ENCODE measurements around the gene CHST1.

The CHST1 gene

DNA sequence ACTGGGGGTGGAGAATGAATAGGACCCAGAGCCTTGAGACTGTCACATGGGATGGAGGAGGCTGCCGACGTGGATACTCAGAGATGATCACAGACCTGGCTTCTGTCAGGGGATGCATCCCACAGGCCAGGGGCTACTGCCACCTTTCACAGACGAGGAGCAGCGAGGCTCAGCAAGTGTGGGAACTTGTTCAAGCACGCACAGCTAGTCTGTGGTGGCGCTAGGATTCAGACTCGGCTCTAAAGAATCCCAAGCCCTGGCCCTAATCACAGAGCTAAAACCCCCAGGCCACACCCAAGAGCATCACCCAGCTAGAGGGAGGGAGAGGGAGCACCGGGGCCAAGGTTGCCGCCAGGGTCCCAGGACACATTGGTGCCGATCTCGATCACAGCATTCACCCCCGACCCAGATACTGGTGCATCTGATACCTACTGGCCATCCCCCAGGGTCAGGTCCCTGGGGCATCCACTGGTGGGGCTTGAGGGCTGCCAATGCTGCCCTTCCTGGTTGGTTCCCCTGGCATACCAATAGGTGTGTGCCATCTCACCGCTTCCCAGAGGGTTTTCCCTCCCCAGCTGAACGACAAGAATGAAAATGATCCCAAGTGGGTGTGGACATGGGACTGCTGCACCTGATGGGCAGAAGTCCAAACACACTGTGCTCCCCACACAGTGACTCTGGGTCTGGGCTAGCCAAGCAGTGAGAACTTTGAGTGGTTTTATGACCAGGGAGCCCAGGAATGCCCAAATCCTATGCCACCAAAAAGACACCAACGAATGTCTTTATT lies 6.2 kb downstream of the CHST1 start:
- no peak for DNase-seq

DNA sequence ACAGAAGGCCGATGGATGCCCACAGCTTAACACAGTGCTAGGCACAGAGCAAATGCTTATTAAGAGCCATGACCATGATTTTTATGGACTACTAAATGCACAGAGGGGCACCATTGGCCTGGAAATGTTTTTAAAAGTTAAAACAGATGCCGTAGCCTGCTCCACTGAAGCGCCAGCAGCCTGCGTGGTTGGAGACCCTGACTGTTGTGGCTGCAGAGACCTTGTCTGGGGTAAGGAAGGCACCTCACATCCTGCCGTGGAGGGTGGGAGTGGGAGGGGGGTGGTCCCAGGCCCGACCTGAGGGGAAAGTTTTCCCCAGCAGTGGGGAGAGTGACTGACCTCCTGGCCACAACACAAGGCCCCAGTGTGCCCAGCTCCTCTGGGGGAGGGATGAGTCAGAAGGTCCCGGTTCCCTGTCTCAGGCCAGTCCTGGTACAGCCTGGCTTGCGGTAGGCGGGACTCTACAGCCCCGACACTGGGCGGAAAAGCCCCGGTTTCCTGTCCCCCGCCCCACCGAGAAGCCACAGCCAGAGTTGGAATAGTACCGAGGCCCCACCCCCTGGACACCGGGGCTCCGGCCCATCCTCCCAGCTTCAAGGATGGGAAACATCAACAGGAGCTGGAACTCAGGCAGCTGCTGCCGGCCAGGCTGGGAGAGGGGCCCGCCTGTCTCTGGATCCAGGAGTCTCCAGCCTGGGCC lies 7.0 kb downstream of the CHST1 start:
- DNase-seq: no peak

DNA sequence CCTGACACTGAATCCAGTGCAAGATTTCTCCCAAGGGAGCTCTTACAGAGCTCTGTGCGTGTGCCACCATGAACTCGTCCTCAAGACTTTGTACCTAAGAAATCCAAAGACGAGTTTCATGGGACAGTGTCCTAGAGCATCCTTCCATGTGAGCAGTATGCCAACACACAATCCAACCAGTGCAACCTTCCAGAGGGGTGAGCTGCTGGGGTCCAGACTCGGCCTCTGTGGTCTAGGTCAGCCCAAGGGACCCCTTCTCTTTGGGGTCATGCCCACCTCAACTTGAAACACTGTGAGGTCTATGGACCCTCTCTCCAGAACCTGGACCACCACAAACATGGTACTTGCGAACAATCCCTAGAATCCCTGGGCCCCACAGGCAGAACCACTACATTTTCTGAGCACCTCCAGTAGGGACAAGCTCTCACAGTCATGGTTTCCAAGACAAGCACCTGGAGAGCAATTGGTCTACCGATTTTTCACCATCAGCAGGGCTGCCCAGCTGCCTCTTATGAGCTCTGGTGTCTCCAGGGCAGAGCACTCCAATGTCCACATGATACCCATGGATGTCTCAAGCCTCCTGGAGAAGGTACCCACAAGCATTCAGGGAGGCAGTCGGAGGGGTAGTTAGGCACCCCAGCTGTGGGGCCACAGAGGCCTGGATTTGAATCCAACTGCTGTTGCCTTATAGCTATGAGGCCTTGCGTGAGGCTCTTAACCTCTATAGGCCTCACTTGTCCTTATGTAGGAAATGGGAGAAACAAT lies 7.7 kb downstream of the CHST1 start:
- DNase-seq: no peak

DNA sequence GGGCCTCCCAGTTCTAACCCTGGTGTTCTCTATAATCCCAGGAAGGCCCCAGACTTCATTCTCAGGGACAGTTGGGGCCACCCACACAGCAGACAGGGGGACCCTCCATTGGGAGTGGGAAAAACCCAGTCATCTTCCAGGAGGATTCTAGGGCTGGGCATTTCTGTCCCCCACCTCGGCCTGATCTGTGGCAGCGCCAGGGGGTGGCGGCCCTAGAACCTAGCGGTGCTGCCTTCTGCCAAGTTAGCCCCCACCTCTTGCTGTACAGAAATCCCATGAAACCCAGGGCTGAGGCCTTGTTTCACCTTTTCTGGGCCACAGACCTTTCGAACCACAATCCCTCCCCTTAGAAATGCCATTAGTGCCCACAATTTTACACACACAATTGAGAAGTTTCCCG lies 9.6 kb downstream of the CHST1 start:
- DNase-seq: no peak

DNA sequence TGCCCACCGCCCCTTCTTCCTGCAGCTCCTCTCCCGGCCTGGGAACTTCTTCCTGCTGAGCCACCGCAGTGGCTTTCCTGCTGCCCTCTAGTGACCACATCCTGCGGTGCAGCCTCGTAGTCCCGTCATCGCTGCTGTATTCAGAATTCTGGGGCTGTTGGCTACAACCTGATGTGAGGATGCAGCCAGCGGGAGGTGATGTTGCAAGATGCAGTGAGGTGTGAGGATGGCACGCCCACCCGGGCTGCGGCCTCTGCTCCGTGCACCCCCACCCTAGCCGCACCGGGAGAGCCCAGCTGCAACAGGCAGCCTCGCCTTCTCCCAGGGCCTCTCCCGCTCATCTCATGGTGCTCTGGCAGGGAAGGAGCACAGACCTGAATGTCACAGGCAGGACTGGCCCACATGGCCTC lies 10.1 kb downstream of the CHST1 start:
- peak; percentile 65 for DNase-seq

DNA sequence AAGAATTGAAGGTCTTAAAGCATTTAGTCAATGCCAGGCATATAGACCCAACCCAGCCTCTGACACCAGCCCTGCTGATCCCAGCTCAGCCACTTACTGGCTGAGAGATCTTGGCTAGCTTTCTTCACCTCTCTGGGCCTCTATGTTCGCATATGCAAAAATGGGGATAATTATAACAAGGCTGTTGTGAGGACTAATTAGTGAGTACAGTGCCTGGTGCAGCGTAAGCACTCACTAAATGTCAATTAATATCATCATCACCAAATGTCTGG lies 10.5 kb downstream of the CHST1 start:
- DNase-seq: no peak

DNA sequence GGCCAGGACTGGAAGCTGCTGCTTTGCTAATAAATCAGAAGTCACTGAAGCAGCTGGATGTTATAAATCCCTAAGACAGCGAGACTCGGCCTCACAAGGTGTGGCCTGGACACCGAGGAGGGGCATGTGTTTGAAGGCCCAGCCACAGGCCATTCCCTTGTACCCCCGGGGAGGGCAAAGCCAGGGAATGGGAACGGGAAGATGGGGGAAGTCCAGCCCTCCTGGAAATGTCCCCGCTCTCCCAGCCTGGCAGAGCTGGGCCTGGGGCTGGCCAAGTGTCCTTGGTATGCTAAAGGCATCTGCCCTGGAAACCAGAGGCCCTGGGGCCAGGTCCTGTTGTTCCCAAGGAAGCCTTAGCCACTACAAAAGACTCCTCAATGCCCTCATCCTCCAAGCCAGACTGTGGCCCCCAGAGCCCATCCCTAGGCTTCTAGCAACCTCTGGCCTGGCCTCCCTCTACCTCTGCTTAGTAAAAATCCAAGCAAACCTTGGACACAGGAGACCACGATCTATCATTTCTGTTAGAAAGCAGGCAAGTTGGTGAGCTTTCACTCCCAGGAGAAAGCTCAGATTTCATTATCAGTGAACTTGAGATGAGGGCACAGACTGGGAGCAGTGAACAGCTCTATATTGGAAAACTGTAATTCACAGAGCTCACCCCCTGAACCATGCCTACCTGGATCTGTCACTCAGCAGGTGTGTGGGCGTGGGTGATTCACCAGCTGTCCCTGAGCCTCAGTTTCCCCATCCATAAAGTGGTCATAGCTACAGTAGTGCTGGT lies 11.0 kb downstream of the CHST1 start:
- DNase-seq: no peak

DNA sequence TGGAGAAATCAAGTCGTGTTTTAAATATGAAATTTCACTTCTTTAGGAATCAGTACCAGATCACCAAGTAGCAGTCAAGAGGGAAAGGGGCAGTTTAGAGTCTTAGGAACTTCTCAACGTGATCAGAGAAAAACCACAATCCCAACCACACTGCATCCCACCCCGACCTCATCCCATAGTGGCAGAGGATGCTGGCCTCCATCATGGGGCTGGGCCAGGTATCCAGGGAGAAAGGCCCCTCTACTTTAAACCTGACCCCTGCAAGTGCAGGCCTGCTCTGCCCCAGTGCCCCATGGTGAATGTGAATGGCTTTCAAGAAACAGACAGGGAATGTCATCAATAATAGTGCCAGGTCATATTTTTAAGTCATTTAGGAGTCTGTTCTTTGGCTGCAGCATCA lies 12.1 kb downstream of the CHST1 start:
- DNase-seq: no peak

DNA sequence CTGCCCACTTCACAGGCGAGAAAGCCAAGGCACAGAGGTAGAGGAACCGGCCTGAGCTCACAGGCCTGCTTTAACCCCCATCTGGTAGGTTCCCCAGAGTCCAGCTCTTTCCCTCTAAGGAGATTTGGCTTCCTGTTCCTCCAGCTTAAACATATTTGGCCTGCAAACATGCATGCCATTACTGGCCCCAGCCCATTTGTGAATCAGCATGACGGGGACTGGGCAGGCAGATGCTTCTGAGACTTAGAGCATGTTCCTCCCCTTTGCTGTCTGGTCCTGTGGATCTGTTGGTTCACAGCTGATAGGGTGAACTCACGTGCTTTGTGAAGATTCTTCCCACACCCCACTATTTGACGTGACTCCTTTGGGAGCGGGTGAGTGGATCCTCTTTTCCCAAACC lies 12.6 kb downstream of the CHST1 start:
- no peak for DNase-seq

DNA sequence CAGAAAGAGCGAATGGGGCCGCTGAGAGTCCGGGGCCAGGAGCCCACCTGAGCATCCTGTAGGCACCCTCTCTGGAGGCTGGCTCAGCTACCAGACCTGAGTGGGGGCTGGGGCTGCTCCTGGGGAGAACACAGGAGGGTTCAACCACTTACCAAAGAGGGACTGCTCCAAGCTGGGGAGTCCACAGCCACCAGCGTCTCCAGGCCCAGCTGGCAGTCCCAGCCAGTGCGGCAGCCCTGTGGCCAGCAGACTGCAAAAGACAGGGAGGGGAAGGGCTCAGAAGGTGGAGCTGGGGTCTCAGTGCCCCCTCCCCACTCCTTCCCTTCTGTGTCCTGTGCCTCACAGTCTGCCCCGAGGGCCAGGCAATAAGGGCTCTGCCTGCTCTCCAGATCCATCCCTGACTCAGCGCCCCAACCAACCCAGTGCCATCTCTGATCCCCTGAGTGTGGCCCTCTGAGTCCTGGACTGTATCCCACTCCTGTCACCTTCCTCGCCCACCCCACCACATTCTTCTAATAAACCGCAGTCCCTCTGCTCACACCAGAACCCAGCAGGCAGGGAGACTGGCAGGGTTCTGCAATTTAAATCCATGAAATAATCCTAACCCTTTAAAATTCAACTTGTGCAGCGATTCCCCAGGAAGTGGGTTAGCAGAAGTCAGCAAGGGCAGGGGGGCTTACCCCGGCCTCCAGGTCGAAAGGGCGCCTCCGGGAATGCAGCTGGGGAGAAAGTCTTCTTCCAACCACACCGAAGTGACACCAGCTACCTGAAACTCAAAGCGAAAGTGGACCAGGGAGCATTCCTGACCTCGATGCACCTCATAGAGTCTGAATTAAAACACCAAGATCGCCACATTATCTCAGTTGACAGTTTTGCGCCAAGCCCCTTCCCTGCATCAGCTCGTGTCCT lies 13.3 kb downstream of the CHST1 start:
- DNase-seq: no peak

DNA sequence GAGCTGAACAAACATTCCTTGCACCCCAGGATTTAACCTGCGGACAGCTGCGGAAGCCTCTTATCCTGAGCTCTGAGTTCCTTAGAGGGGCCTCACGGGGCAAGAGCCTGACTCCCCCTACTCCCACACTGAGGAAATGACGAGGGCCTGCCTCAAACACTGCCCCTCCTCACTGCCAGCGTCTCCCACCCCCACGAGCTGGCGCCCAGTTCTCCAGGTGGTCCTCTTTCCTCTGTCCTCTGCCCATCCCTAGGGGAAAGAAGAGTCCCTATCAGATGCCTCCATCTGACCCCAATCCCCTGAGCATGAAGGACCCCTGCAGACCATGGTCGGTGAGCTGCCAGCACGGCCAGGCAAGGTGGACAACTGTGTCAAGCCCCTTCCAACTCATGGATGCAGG lies 14.3 kb downstream of the CHST1 start:
- no peak for DNase-seq

DNA sequence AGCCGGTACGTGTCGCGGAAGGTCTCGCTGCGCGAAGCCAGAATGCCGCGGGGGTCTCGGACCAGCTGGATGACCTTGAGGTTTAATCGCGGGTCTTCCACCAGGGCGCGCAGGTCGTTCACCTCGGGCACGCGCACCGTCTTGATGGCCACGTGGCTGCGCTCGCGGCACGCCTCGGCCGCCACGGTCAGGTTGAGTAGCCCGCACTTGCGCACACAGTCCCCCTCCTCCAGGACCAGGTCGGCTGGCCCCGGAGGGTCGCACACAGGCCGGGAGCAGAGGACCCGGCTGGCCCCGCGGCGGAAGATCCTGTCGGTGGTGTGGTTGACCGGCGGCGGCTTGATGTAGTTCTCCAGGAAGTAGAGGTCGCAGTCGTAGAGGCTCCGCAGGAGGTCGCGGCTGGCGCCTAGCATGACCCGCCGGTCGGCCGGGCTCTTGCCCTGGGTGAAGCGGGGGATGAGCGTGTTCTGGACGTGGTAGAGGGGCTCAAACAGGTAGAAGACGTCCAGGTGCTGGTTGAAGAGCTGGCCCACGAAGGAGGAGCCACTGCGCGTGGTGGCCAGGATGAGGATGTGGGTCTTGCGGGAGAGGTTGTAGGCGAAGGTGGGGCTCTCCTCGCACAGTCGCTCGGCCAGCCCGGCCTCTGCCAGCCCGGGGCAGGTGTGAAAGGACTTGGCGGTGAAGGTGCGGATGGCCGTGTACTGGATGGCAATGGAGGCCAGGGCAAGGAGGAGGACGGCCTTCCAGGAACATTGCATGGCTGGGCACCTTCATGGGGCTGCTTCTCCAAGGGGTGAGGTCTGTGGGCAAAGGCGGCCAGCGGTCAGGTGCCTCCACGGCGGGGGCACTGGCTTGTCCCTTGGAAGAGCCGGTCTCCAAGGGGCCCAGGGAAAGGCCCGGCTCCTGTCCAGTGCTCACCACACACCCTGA lies 15.0 kb downstream of the CHST1 start:
- DNase-seq: no peak

DNA sequence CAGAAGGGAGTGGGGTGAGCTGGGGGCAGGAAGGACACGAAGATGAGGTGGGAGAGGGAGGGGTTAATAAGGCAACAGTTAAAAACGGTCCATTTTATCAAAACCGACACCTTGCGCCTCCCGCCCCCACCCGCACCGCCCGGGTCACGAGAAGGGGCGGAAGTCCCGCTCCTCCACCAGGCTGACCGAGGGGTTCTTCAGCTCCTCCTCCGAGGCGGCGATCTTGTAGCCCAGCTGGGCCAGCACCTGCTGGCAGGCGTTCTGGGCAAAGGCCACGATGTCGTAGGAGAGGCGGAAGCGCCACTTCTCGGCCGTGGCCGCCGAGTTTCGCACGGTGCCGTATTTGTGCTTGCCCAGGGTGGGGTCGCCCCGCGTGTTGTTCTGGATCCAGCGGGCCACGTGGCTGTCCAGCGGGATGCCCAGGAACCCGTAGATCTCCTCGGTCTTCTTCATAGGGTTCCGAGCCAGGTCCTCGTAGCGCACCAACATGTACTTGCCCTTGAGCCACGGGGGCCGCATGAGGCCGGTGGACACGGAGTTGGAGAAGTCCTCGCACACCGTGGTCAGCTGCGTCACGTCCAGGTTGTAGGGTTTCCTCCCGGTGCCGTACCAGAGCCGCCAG lies 15.8 kb downstream of the CHST1 start:
- DNase-seq: no peak

DNA sequence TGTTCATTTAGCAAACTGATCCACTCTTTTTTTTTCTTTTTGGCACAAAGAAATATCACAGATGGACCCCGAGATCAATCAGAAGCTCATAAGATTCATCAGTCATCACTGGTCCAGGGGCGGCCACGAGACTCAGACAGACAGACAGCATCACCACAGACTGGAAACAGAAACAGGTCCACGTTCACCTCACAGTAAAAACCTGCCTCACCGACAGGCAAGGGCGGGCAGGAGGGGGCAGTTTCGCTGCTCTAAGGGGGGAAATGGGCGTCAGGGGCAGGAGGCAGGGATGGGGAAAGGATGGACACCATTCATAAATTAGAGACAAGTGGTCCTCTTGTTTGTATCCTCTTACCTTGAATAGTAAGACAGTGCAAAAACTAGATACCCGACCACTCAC lies 16.5 kb downstream of the CHST1 start:
- no peak for DNase-seq

DNA sequence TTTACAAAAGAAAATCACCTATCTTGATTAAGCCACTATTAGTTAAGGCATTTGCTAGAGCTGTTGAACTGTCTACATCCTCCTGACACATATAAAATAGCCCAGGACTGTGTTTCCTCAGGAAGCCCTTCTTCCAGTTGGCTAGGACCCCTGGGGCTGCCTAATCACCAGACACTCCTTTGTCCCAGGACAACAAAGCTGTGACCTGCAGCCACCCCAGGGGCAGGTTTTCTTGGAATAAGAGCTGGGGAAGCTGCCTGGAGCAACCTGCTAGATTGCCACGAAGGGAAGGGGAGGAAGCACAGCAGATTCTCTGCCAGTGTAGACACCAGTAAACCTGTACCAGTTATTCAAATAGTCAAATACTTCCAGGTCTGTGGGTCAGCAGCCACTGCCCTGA lies 17.6 kb downstream of the CHST1 start:
- no peak for DNase-seq

DNA sequence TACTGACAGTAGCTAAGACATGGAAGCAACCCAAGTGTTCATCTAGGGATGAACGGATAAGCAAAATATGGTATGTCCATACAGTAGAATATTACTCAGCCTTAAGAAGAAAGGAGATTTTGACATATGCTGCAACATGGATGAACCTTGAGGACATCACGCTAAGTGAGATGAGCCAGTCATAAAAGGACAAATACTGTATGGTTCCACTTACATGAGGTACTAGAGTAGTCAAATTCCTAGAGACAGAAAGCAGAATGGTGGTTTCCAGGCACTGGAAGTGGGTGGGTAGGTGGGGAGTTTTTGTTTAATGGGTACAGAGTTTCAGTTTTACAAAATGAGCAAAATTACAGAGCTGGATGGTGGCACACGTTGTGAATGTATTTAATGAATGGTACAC lies 18.1 kb downstream of the CHST1 start:
- DNase-seq: no peak

DNA sequence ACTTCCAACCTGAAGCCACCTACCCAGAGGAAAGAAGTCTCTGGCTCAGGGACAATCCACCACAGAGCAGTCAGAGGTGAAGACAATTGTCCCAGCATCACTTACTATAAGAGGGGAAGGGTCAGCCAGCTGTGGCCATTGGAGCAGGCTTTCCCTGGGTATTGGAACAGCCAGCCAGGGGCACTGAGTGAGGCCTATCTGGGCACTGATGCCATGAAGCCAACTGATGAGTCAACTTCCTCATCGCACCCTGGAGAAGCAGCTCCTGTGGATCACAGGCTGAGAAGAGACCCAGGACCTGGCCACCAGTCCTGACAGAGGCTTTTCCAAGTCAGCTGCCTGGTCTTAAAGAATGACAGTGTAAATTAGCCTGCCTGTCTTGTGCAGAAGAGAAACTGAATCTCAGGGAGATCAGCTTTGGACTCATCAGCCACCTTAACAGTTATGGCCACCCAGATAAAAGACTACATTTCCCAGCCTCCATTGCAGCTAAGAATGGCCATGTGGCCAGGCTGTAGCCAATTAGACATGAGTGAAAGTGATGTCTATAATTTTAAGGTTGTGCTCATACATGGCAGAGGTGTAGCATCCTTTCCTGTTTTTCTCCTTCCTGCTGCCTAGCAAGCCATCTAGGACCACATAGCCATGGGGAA lies 19.0 kb downstream of the CHST1 start:
- no peak for DNase-seq

DNA sequence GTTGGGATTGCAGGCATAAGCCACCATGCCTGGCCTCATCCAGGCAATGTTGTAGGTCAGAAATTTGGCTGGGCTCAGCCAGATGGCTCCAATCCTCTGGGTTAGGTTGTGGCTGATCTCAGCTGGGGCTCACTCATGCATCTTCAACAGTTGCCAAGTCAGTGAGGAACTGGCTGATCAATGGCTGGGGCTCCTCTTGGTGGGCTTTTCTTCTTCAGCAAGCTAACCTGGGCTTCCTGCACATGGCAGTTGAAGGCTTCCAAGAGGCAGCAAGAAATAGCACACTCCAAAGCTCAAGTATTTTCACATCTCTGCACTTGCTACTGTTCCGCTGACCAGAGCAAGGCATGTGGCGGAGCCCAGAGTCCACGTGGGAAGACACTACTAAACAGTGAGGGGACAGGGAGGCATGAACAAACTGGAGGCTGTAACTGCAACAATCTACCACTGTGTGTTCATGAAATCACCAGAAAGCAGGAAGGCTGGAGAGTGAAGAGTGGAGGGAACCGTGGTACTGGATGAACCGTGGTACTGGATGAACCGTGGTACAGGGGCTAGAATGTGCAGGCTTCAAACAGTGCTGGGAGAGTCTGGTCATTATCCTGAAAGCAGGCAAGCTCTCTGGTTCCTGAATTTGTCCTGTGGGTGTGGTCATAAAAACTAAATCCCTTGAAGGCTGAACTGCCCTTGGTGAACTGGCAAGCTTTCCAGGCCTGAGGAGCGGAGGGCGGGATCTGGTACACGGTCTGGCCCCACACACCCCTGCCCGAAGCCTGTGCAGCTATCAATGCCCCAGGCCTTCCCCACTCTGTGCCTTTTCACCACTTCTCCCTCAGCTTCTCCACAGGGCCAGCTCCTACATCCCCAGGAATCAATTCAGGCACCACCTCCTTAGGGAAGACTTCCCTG lies 20.2 kb downstream of the CHST1 start:
- no peak for DNase-seq

Data from NCI-H1105 (cell line).